Neuronal stem cell (in vitro differentiated cells): Measurements from ENCODE around the gene CWC15.

ENCODE experiments used
- DNase-seq: peaks from one replicate; pipeline ENCODE4 v3.0.0-alpha.2; 2013; ENCODE audit warnings: low spot score
- H2AFZ ChIP-seq: one replicate; pipeline ENCODE4 v1.6.1; 2013; ENCODE audit warnings: mild to moderate bottlenecking, low read length, inconsistent platforms
- H2AK5ac ChIP-seq: 2 replicates; pipeline ENCODE4 v1.6.1; 2013; ENCODE audit warnings: low read depth, mild to moderate bottlenecking, inconsistent platforms, low read length, moderate library complexity, mixed read lengths
- H2BK120ac ChIP-seq: 2 replicates; pipeline ENCODE4 v1.6.1; 2013; ENCODE audit warnings: low read depth, mild to moderate bottlenecking, inconsistent platforms, low read length, moderate library complexity, mixed read lengths
- H2BK12ac ChIP-seq: one replicate; pipeline ENCODE4 v1.6.1; 2013; ENCODE audit warnings: low read length, inconsistent platforms
- H2BK15ac ChIP-seq: 2 replicates; pipeline ENCODE4 v1.6.1; 2013; ENCODE audit warnings: mild to moderate bottlenecking, low read length, inconsistent platforms, mixed read lengths
- H2BK5ac ChIP-seq: one replicate; pipeline ENCODE4 v1.6.1; 2013; ENCODE audit warnings: inconsistent platforms, mild to moderate bottlenecking, low read length, moderate library complexity
- H3K14ac ChIP-seq: one replicate; pipeline ENCODE4 v1.6.1; 2013; ENCODE audit warnings: low read length, inconsistent platforms
- H3K18ac ChIP-seq: 2 replicates; pipeline ENCODE4 v1.6.1; 2013; ENCODE audit warnings: low read length, inconsistent platforms
- H3K23ac ChIP-seq: 2 replicates; pipeline ENCODE4 v1.6.1; 2013; ENCODE audit warnings: low read depth, mild to moderate bottlenecking, mixed read lengths, low read length, inconsistent platforms; ENCODE audit not compliant: poor library complexity
- H3K27ac ChIP-seq: replicated peaks from 3 replicates; pipeline ENCODE4 v1.5.1; 2013; ENCODE audit warnings: low read length, inconsistent platforms
- H3K27me3 ChIP-seq, 3 experiments: 2 replicates each; pipeline ENCODE4 v1.6.1; 2013; ENCODE audit warnings: low read length in 3 of 3, mild to moderate bottlenecking in 2 of 3, inconsistent platforms in 1 of 3, low read depth in 1 of 3, mixed read lengths in 1 of 3, moderate library complexity in 1 of 3; ENCODE audit not compliant: control insufficient read depth in 3 of 3, insufficient read depth in 3 of 3
- H3K36me3 ChIP-seq, 2 donors: replicated peaks in 1 of 2; 2 replicates each; pipeline ENCODE4 v1.6.1; 2013; ENCODE audit warnings: low read length in 2 of 2; ENCODE audit not compliant: control insufficient read depth in 2 of 2, insufficient read depth in 2 of 2
- H3K4ac ChIP-seq: 2 replicates; pipeline ENCODE4 v1.6.1; 2013; ENCODE audit warnings: inconsistent platforms, mild to moderate bottlenecking, low read length, moderate library complexity
- H3K4me1 ChIP-seq, 2 donors: 1 replicate in 1 of 2; 2 replicates in 1 of 2; pipeline ENCODE4 v1.6.1; 2013; ENCODE audit warnings: low read length in 2 of 2, low read depth in 1 of 2; ENCODE audit not compliant: control insufficient read depth in 2 of 2, insufficient read depth in 1 of 2
- H3K4me2 ChIP-seq: one replicate; pipeline ENCODE4 v1.6.1; 2013; ENCODE audit warnings: mild to moderate bottlenecking, low read length, inconsistent platforms; ENCODE audit not compliant: insufficient read depth, poor library complexity, severe bottlenecking
- H3K4me3 ChIP-seq, 2 donors: 2 replicates each; pipeline ENCODE4 v1.5.1; 2013; ENCODE audit warnings: low read length in 2 of 2, mild to moderate bottlenecking in 2 of 2, inconsistent platforms in 1 of 2, moderate library complexity in 1 of 2
- H3K79me1 ChIP-seq: one replicate; pipeline ENCODE4 v1.6.1; 2013; ENCODE audit warnings: low read depth, mild to moderate bottlenecking, inconsistent platforms, low read length, moderate library complexity
- H3K9ac ChIP-seq: one replicate; pipeline ENCODE4 v1.6.1; 2013; ENCODE audit warnings: mild to moderate bottlenecking, low read depth, low read length, inconsistent platforms; ENCODE audit not compliant: poor library complexity
- H3K9me3 ChIP-seq, 2 donors: replicated peaks in 1 of 2; 2 replicates each; pipeline versions ENCODE3 to v1.6.1; 2013; ENCODE audit warnings: low read length in 2 of 2, mild to moderate bottlenecking in 2 of 2, inconsistent platforms in 1 of 2, low read depth in 1 of 2, mixed read lengths in 1 of 2, moderate library complexity in 1 of 2; ENCODE audit not compliant: control insufficient read depth in 2 of 2, insufficient read depth in 1 of 2
- H4K8ac ChIP-seq: one replicate; pipeline ENCODE4 v1.6.1; 2013; ENCODE audit warnings: low read depth, mild to moderate bottlenecking, inconsistent platforms, low read length, moderate library complexity
- H4K91ac ChIP-seq: one replicate; pipeline ENCODE4 v1.6.1; 2013; ENCODE audit warnings: low read length, low read depth, mild to moderate bottlenecking, inconsistent platforms; ENCODE audit not compliant: poor library complexity
- WGBS, 2 donors: extraction: QIAGEN DNeasy Blood & Tissue Kit; methylation state at CpG; one replicate each; pipeline ENCODE4 v1.1.7; 2013; ENCODE audit warnings: missing lambda C conversion rate in 2 of 2, mixed read lengths in 1 of 2; ENCODE audit not compliant: insufficient read length in 2 of 2, insufficient replicate concordance in 1 of 2; ENCODE audit errors: extremely low coverage in 2 of 2; 5-methylcytosine and 5-hydroxymethylcytosine counted together

The CWC15 gene

DNA sequence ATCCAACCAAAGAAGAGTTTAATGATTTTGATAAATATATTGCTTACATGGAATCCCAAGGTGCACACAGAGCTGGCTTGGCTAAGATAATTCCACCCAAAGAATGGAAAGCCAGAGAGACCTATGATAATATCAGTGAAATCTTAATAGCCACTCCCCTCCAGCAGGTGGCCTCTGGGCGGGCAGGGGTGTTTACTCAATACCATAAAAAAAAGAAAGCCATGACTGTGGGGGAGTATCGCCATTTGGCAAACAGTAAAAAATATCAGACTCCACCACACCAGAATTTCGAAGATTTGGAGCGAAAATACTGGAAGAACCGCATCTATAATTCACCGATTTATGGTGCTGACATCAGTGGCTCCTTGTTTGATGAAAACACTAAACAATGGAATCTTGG is 24.1 kb upstream of the CWC15 start:
- Histone ChIP-seq H3K27ac (no peak overlapping the region), H3K14ac (no peak overlapping the region), H3K4me2 (no peak overlapping the region), H3K18ac (no peak overlapping the region), H2BK5ac (no peak overlapping the region), H3K79me1 (peaks cover 1% of the 10 kb centered on the region), H2BK120ac (no peak overlapping the region), H3K36me3 (peaks cover 9 to 27% of the 10 kb centered on the region in 2 donors), H3K4ac (no peak overlapping the region), H3K9me3 (peaks cover 0 to 4% of the 10 kb centered on the region in 2 donors), H3K4me3 (no peak overlapping the region), H3K27me3 (no peaks in the 10 kb centered on the region), H4K8ac (no peak overlapping the region), H2AK5ac (no peak overlapping the region), H2BK15ac (no peak overlapping the region), H3K9ac (no peak overlapping the region), H3K23ac (no peak overlapping the region), H2AFZ (no peak overlapping the region), H2BK12ac (no peak overlapping the region), H4K91ac (no peak overlapping the region), H3K4me1 (peaks cover 0 to 3% of the 10 kb centered on the region in 2 donors)
- WGBS, 2 donors: no CpG with 5 or more reads among the region's 6 CpGs
- no peak for DNase-seq

DNA sequence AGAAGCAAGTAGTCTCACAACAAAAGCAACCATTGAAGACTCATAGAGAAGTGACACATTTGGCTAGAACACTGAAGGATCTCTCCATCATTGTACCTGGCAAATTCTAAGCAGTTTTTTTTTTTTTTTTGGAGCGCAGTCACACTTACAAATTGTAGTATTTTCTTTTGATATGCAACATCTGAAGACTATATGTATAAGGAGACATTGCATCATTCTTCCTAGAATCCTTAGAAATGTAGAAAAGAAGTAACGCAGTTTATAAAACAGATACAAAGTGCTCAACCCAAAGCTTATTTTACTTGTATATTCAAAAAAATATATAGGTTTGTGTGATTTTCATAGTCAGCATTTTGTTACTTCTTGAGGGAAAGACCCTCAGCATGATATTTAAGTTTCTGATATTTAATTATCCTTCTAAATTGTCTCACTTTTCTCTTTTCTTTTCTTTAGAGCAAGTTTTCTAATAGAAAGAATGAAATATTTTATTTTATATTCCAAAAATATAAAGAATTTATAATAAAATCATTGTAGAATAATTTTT is 20.1 kb upstream of the CWC15 start:
- Histone ChIP-seq H4K91ac (no peak overlapping the region), H3K79me1 (peaks cover under 1% of the 10 kb centered on the region), H3K4ac (no peak overlapping the region), H3K9ac (no peak overlapping the region), H2BK120ac (no peak overlapping the region), H2BK15ac (no peak overlapping the region), H3K18ac (no peak overlapping the region), H3K27me3 (no peaks in the 10 kb centered on the region), H3K4me3 (no peak overlapping the region), H3K14ac (no peak overlapping the region), H3K27ac (no peak overlapping the region), H2BK12ac (no peak overlapping the region), H3K36me3 (peaks cover 8 to 16% of the 10 kb centered on the region in 2 donors), H2BK5ac (no peak overlapping the region), H2AFZ (no peak overlapping the region), H3K23ac (no peak overlapping the region), H2AK5ac (no peak overlapping the region), H3K4me2 (no peak overlapping the region), H3K4me1 (peaks cover 0 to 3% of the 10 kb centered on the region in 2 donors), H3K9me3 (peaks cover 0 to 4% of the 10 kb centered on the region in 2 donors), H4K8ac (no peak overlapping the region)
- WGBS, 2 donors: no CpG with 5 or more reads among the region's 2 CpGs
- DNase-seq: no peak

DNA sequence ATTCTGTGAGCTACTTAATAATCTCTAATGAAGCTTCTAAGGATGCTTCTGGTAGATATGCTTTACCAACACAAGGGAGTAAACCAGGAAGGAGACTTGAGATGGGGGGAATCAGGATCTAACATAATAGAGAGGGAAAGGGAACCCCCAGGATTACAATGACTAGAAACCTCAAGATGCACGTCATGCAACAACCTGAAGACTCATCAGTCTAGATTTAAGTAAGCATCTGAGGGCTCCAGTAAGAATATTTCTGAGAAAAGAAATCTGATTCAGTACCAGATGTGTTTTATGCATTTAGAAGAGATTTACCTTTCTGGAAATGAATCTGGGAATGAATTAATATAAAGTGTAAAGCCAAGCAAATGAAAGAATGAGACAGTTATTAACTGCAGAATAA is 15.4 kb upstream of the CWC15 start:
- WGBS, 2 donors: no CpG with 5 or more reads among the region's 1 CpG
- H3K4ac ChIP-seq: no peak overlapping the region
- H3K27ac ChIP-seq: no peak overlapping the region
- no peak overlapping the region for H3K9ac ChIP-seq
- H2BK15ac ChIP-seq: no peak overlapping the region
- H4K8ac ChIP-seq: no peak overlapping the region
- no peak overlapping the region for H3K14ac ChIP-seq
- no peak for DNase-seq
- H3K18ac ChIP-seq: no peak overlapping the region
- H2BK120ac ChIP-seq: no peak overlapping the region
- no peaks in the 10 kb centered on the region for H3K36me3 ChIP-seq
- no peak overlapping the region for H4K91ac ChIP-seq
- no peak overlapping the region for H2BK5ac ChIP-seq
- no peaks in the 10 kb centered on the region for H3K27me3 ChIP-seq
- H3K9me3 ChIP-seq: no peaks in the 10 kb centered on the region
- no peak overlapping the region for H2BK12ac ChIP-seq
- no peak overlapping the region for H3K4me3 ChIP-seq
- H2AFZ ChIP-seq: no peak overlapping the region
- no peak overlapping the region for H3K4me2 ChIP-seq
- H3K4me1 ChIP-seq: peaks cover 0 to 3% of the 10 kb centered on the region in 2 donors
- H3K79me1 ChIP-seq: no peaks in the 10 kb centered on the region
- no peak overlapping the region for H2AK5ac ChIP-seq
- no peak overlapping the region for H3K23ac ChIP-seq

DNA sequence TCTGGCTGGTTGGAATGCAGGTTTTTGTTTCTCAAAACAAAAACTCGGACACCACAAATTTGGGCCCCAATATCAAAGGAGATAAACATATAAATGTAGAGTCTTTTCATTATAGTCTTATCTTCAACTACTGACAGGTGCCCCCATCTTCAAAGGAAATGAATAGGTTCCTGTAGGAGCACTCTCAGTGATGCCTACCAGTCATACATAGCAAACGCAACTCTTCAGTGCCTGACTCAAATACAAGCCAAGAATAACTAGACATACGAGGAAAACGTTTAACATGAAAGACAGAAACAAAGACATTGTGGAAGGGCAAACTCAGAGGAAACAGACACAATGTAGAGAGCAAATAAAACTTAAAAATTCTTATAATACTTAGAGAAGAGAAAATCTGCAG is 14.0 kb upstream of the CWC15 start:
- no peaks in the 10 kb centered on the region for H3K79me1 ChIP-seq
- no peaks in the 10 kb centered on the region for H3K36me3 ChIP-seq
- no peak overlapping the region for H2BK12ac ChIP-seq
- no peak overlapping the region for H3K4ac ChIP-seq
- no peak overlapping the region for H2BK15ac ChIP-seq
- no peak overlapping the region for H2BK5ac ChIP-seq
- H3K23ac ChIP-seq: no peak overlapping the region
- H3K14ac ChIP-seq: no peak overlapping the region
- no CpG with 5 or more reads among the region's 4 CpGs for WGBS, 2 donors
- H4K91ac ChIP-seq: no peak overlapping the region
- H3K27ac ChIP-seq: no peak overlapping the region
- no peaks in the 10 kb centered on the region for H3K4me1 ChIP-seq
- H4K8ac ChIP-seq: no peak overlapping the region
- no peaks in the 10 kb centered on the region for H3K27me3 ChIP-seq
- H3K4me3 ChIP-seq: no peak overlapping the region
- no peak overlapping the region for H2AFZ ChIP-seq
- no peak overlapping the region for H3K18ac ChIP-seq
- no peak overlapping the region for H2BK120ac ChIP-seq
- no peak overlapping the region for H3K4me2 ChIP-seq
- H3K9ac ChIP-seq: no peak overlapping the region
- no peaks in the 10 kb centered on the region for H3K9me3 ChIP-seq
- no peak overlapping the region for H2AK5ac ChIP-seq
- DNase-seq: no peak
